Fibroblast of lung (primary cell): ENCODE data around the gene TUBGCP4. TPM values are rescaled to one million over a fixed set of nuclear protein-coding genes. Genes with fewer than 3 reads are reported as not detected.
A peak's percentile ranks its signal among the peaks of the same experiment; 100 is the strongest.

Experiments
- DNase-seq, 2 donors: peaks; one replicate each; pipeline versions ENCODE4 v3.0.0 to v3.0.0-alpha.2; 2010; ENCODE audit warnings: low read depth in 2 of 2
- H2AFZ ChIP-seq: 2 replicates; pipeline ENCODE4 v1.5.1; 2012; ENCODE audit warnings: low read length, control low read depth, inconsistent platforms
- H3K27ac ChIP-seq: 2 replicates; pipeline ENCODE4 v1.5.1; 2011; ENCODE audit warnings: low read length, control low read depth; ENCODE audit not compliant: insufficient read depth
- H3K27me3 ChIP-seq: 2 replicates; pipeline ENCODE4 v1.5.1; 2011; ENCODE audit warnings: mild to moderate bottlenecking, low read length; ENCODE audit not compliant: control insufficient read depth, insufficient read depth
- H3K36me3 ChIP-seq: 2 replicates; pipeline ENCODE4 v1.5.1; 2011; ENCODE audit warnings: low read length; ENCODE audit not compliant: control insufficient read depth, insufficient read depth
- H3K4me1 ChIP-seq: 2 replicates; pipeline ENCODE4 v1.5.1; 2011; ENCODE audit warnings: low read length; ENCODE audit not compliant: control insufficient read depth, insufficient read depth; ENCODE audit errors: extremely low read depth
- H3K4me2 ChIP-seq: 2 replicates; pipeline ENCODE4 v1.5.1; 2011; ENCODE audit warnings: low read length, control low read depth; ENCODE audit not compliant: insufficient read depth; ENCODE audit errors: extremely low read depth
- H3K4me3 ChIP-seq, 4 experiments: fragments of 200-600 bp in 1 of 4; sonication (generic) in 1 of 4; replicated peaks in 1 of 4; 2 replicates each; pipeline ENCODE4 v1.5.1; 2011 to 2016; ENCODE audit warnings: low read length in 4 of 4, low read depth in 3 of 4, mild to moderate bottlenecking in 3 of 4, control low read depth in 2 of 4, inconsistent platforms in 1 of 4, mixed read lengths in 1 of 4; ENCODE audit not compliant: insufficient read depth in 1 of 4; ENCODE audit errors: control extremely low read depth in 1 of 4
- H3K79me2 ChIP-seq: 2 replicates; pipeline ENCODE4 v1.5.1; 2012; ENCODE audit warnings: mild to moderate bottlenecking, low read length, inconsistent platforms; ENCODE audit not compliant: control insufficient read depth, insufficient read depth
- H3K9ac ChIP-seq: 2 replicates; pipeline ENCODE4 v1.5.1; 2011; ENCODE audit warnings: mild to moderate bottlenecking, low read length, control low read depth; ENCODE audit not compliant: insufficient read depth
- H3K9me3 ChIP-seq: 2 replicates; pipeline ENCODE4 v1.5.1; 2012; ENCODE audit warnings: low read depth, low read length; ENCODE audit not compliant: control insufficient read depth, insufficient read depth
- H4K20me1 ChIP-seq: 2 replicates; pipeline ENCODE4 v1.5.1; 2011; ENCODE audit warnings: low read length; ENCODE audit not compliant: control insufficient read depth, insufficient read depth; ENCODE audit errors: extremely low read depth
- EZH2 ChIP-seq: IDR thresholded peaks from 2 replicates; pipeline ENCODE4 v1.5.1; 2012; ENCODE audit warnings: low read length, control low read depth, mild to moderate bottlenecking; ENCODE audit errors: missing control alignments
- polyA minus RNA-seq: library from RNA; depleted of rRNA, polyadenylated mRNA; stranded (reverse); fragments of >200 nt; gene quantifications from 2 replicates; pipeline ENCODE4 v1.2.3, GENCODE V29; 2011; ENCODE audit warnings: low replicate concordance
- polyA plus RNA-seq, 2 donors: library from polyadenylated mRNA; depleted of rRNA in 1 of 2; stranded (reverse) in 1 of 2; unstranded in 1 of 2; fragments of >200 nt; gene quantifications; 2 replicates each; pipeline ENCODE4 v1.2.1, GENCODE V29; 2011 to 2012; ENCODE audit warnings: missing spikeins in 1 of 2
- total RNA-seq: library from RNA; depleted of rRNA; stranded (reverse); fragments of >200 nt; gene quantifications from 2 replicates; pipeline ENCODE4 v1.2.1, GENCODE V29; 2014
- TF ChIP-seq, protein P1 (sequence below), 2 donors: IDR thresholded peaks in 1 of 2; conservative IDR thresholded peaks in 1 of 2; 1 replicate in 1 of 2; 2 replicates in 1 of 2; pipeline ENCODE4 v1.5.1; 2011 to 2012; ENCODE audit warnings: low read length in 2 of 2, control low read depth in 1 of 2, inconsistent platforms in 1 of 2, low read depth in 1 of 2, mild to moderate bottlenecking in 1 of 2

TUBGCP4 gene, protein sequence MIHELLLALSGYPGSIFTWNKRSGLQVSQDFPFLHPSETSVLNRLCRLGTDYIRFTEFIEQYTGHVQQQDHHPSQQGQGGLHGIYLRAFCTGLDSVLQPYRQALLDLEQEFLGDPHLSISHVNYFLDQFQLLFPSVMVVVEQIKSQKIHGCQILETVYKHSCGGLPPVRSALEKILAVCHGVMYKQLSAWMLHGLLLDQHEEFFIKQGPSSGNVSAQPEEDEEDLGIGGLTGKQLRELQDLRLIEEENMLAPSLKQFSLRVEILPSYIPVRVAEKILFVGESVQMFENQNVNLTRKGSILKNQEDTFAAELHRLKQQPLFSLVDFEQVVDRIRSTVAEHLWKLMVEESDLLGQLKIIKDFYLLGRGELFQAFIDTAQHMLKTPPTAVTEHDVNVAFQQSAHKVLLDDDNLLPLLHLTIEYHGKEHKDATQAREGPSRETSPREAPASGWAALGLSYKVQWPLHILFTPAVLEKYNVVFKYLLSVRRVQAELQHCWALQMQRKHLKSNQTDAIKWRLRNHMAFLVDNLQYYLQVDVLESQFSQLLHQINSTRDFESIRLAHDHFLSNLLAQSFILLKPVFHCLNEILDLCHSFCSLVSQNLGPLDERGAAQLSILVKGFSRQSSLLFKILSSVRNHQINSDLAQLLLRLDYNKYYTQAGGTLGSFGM
- total RNA-seq (10.5 and 17.2 TPM in 2 replicates), polyA plus RNA-seq (8.3 and 10.4 TPM in 2 replicates), polyA minus RNA-seq (9.8 and 12.7 TPM in 2 replicates)
- polyA plus RNA-seq (2012), result 7.3 and 9.2 TPM in 2 replicates

DNA sequence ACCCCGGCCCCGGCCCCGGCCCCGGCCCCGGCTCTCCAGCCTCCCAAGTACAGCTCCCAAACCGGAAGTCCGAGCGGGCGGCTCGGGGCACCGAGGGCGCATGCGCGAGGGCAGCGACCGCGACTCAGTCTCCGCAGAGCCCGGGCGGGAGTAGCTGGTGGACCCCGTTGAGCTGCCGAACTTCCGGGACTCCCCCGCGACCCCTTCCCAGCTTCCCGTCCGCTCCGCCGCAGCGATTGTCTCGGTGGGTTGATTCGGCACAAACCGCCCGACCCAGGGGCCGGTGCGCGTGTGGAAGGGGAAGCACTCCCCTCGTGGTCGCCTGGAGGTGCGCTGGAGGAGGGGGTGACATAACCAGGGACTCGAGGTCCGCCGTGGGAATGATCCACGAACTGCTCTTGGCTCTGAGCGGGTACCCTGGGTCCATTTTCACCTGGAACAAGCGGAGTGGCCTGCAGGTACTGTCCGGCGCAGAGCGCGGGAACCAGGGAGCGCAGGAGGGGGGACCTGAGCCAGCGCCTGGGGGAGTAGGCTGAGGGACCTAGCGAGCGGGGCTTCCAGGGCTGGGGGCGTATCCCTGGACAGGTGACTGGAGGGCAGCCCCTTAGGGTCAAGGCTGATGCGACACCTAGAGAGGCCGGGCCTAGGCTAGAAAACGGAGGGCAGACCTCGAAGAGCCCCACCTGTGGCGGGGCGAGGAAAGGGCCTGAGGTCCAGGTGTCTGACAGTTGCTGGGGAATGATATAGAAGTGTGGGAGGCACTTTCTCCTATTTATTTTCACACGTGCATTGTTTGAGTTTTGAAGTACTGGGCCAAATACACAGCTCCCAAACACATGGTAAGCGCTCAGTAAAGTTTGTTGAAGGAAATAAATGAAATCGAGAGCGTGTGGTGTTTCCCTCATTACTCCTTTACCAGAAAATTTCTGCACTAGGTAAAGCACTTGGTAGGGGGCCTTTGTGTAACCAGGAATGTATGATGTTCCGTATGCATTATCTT is at the start of gene TUBGCP4, which contains the start of gene ZSCAN29:
TSS of gene TUBGCP4 (plus strand) at position 127 of the 1,000 bp plus-strand sequence. CDS start at position 381, 254 bp downstream.
TSS of gene ZSCAN29 (minus strand) at position 69 of the 1,000 bp plus-strand sequence. CDS start 1,130 bp downstream, outside the sequence.
- H3K36me3 ChIP-seq, result no peaks in the 10 kb centered on the region
- H3K4me3 ChIP-seq, result peak within 1 kb of the TSS; percentile 64 to 89 (median 74)
- no peaks in the 10 kb centered on the region for H3K9me3 ChIP-seq
- H3K27me3 ChIP-seq, result no peaks in the 10 kb centered on the region
- H3K4me2 ChIP-seq, result peak within 1 kb of the TSS; percentile 94
- H3K27ac ChIP-seq, result peak within 1 kb of the TSS; percentile 62
- no peak for TF ChIP-seq EZH2
- TF ChIP-seq, protein P1, sequence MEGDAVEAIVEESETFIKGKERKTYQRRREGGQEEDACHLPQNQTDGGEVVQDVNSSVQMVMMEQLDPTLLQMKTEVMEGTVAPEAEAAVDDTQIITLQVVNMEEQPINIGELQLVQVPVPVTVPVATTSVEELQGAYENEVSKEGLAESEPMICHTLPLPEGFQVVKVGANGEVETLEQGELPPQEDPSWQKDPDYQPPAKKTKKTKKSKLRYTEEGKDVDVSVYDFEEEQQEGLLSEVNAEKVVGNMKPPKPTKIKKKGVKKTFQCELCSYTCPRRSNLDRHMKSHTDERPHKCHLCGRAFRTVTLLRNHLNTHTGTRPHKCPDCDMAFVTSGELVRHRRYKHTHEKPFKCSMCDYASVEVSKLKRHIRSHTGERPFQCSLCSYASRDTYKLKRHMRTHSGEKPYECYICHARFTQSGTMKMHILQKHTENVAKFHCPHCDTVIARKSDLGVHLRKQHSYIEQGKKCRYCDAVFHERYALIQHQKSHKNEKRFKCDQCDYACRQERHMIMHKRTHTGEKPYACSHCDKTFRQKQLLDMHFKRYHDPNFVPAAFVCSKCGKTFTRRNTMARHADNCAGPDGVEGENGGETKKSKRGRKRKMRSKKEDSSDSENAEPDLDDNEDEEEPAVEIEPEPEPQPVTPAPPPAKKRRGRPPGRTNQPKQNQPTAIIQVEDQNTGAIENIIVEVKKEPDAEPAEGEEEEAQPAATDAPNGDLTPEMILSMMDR (conservative IDR thresholded peaks at IDR 0.05 in 1 of 2, IDR thresholded peaks at IDR 0.05 in 1 of 2; ENCODE audit: low read depth in 1 of 2, low read length in 2 of 2), result peak; percentile 16 to 25
- no peaks in the 10 kb centered on the region for H4K20me1 ChIP-seq
- DNase-seq, result peak; percentile 63 to 71
- H2AFZ ChIP-seq, result peak within 1 kb of the TSS; percentile 96
- peak within 1 kb of the TSS; percentile 76 for H3K9ac ChIP-seq
- H3K4me1 ChIP-seq, result peaks cover 7% of the 10 kb centered on the region
- H3K79me2 ChIP-seq, result peaks cover 18% of the 10 kb centered on the region

DNA sequence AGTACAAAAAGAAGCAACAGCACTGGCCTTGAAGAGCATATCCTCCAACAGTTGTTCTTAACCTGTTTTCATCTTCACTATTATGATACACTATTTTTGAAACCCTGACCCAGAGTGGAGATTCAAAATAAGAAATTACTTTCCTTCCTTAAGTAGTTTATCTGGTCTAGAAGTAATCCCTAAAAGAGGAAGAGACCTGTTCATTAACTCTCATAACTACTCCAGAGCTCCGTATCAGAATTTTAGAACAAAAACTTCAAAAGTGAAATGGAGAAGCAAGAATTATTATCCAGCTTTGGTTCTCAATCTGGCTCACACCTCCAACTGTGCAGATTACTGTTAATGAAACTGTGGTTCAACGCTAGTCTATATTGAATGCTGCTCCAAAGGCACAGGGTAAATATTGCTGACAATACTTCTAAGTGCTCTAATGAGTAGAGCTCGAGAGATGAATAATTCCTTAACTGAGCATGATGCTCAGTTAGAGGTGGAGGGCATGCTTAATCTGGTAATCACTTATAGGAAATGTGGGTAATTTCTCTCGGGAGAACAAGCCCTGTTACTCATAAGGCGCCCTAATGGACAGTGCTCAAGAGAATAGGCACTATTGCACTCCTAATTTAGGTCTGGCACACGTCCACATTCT is 45.7 kb upstream of the TUBGCP4 start:
- Histone ChIP-seq H3K27me3 (peaks cover 8% of the 10 kb centered on the region), H3K4me3 (no peak overlapping the region), H2AFZ (no peak overlapping the region), H4K20me1 (no peaks in the 10 kb centered on the region), H3K79me2 (peaks cover 16% of the 10 kb centered on the region), H3K4me2 (no peak overlapping the region), H3K36me3 (peaks cover 2% of the 10 kb centered on the region), H3K9me3 (no peaks in the 10 kb centered on the region), H3K9ac (no peak overlapping the region), H3K27ac (no peak overlapping the region), H3K4me1 (peaks cover 5% of the 10 kb centered on the region)
- TF ChIP-seq, protein P1 (conservative IDR thresholded peaks at IDR 0.05 in 1 of 2, IDR thresholded peaks at IDR 0.05 in 1 of 2; ENCODE audit: low read depth in 1 of 2, low read length in 2 of 2), result no peak
- no peak for TF ChIP-seq EZH2
- DNase-seq, result no peak
